CD4-positive, alpha-beta T cell treated with Interleukin-15 for 1 hour (primary cell): ENCODE measurements around the gene HAP1.
"Not testable (repeated sequence)": the region's sequence is repeated elsewhere in the genome, so short reads cannot be mapped to it uniquely, and the experiment has no call there.

Source experiments
- DNase-seq: peaks from one replicate; pipeline ENCODE4 v3.0.0-alpha.2; 2020

HAP1 gene

GRCh38 chr17:41723801-41724475 is 10.5 kb downstream of the HAP1 start:
- no peak for DNase-seq

GRCh38 chr17:41722231-41722630 is 12.2 kb downstream of the HAP1 start:
- DNase-seq = no peak

GRCh38 chr17:41718287-41718645 is 16.2 kb downstream of the HAP1 start:
- no peak for DNase-seq

- DNase-seq = no peak
Observed at GRCh38 chr17:41717408-41718286, 16.8 kb downstream of the HAP1 start.

GRCh38 chr17:41711669-41712400 is 22.6 kb downstream of the HAP1 start, which contains the start of gene GAST:
Gene GAST (plus strand): TSS chr17:41712331. CDS start chr17:41715437, 3,106 bp downstream.
- DNase-seq = no peak

GRCh38 chr17:41710472-41711090 is 23.9 kb downstream of the HAP1 start:
- DNase-seq = no peak

GRCh38 chr17:41707803-41708669 is 26.4 kb downstream of the HAP1 start:
- DNase-seq = no peak

- DNase-seq = no peak
Observed at GRCh38 chr17:41705271-41705991, 29.0 kb downstream of the HAP1 start.

GRCh38 chr17:41702712-41703111 is 31.7 kb downstream of the HAP1 start:
- DNase-seq = no peak

- DNase-seq = not testable (repeated sequence)
Observed at GRCh38 chr17:41700843-41701242, 33.6 kb downstream of the HAP1 start.

- peak; percentile 25 for DNase-seq
Observed at GRCh38 chr17:41697122-41697962, 37.1 kb downstream of the HAP1 start.

- DNase-seq = peak; percentile 74
Observed at GRCh38 chr17:41695954-41696757, 38.3 kb downstream of the HAP1 start.

GRCh38 chr17:41695134-41695661 is 39.2 kb downstream of the HAP1 start:
- no peak for DNase-seq

GRCh38 chr17:41692722-41693521 is 41.5 kb downstream of the HAP1 start:
- DNase-seq = peak; percentile 22

GRCh38 chr17:41691031-41691777 is 43.2 kb downstream of the HAP1 start:
- no peak for DNase-seq

GRCh38 chr17:41690497-41690896 is 43.9 kb downstream of the HAP1 start:
- no peak for DNase-seq

- DNase-seq = peak; percentile 35
Observed at GRCh38 chr17:41689497-41690299, 44.7 kb downstream of the HAP1 start.
